ENCODE data around the gene SIM2. TPM values are rescaled to one million over a fixed set of nuclear protein-coding genes. Genes with fewer than 3 reads are reported as not detected.

The SIM2 gene
- total and polyA plus RNA-seq, 2 of the 13 experiments (the other 11 are each of a cell fraction or from before 2014, with no cell fraction given): 0.36 to 0.53 TPM

DNA sequence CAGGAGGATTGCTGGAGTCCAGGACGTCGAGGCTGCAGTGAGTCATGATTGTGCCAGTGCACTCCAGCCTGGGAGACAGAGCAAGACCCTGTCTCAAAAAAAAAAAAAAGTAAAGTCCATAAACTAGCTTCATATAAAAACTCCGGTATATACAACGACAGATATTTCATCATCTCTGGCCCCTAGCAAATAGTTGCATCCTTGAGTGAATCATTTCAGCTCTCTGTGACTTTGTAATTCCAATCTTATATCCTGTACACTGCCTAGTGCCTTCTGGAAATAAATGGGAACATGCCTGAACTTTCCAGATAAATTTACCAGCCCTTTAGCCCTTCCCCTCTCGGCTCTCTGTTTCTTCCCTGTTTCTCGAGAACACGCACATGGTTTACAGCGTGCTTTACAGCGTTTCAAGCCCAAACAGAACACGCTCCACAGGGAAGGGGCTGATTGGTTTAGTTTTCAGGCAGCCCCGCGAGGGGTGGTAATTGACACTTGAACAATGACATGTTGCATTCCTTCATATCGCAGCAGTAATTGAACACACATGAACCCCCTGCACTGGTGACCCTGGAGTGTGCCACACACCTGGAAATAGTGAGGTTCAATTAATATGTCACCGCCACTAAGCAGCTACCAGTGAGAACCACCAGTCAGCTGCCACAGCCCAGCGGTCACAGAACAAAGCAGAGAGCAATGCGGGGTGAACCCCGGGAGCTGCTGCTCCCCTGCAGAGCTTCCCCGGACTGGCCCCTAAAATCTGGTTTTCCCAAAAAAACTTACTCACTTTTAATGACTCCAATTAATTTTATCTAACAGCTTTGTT lies 35.7 kb upstream of the SIM2 start:
- TF ChIP-seq PCBP1 (IDR thresholded peaks at IDR 0.05; ENCODE audit: borderline replicate concordance, low read depth, low read length) (no peak), RXRA (CRISPR knock-in tag; IDR thresholded peaks at IDR 0.05) (no peak), RBM22 (optimal IDR thresholded peaks at IDR 0.05; ENCODE audit: low read length) (no peak), RBM39 (IDR thresholded peaks at IDR 0.05; ENCODE audit: low read depth, low read length, poor library complexity, severe bottlenecking) (no peak), DMAP1 (CRISPR knock-in tag; IDR thresholded peaks at IDR 0.05) (no peak), MIXL1 (CRISPR knock-in tag; IDR thresholded peaks at IDR 0.05) (no peak), MEIS2 (CRISPR knock-in tag; IDR thresholded peaks at IDR 0.05) (no peak), IRF2 (CRISPR knock-in tag; IDR thresholded peaks at IDR 0.05) (no peak)
- TF ChIP-seq, protein P1, sequence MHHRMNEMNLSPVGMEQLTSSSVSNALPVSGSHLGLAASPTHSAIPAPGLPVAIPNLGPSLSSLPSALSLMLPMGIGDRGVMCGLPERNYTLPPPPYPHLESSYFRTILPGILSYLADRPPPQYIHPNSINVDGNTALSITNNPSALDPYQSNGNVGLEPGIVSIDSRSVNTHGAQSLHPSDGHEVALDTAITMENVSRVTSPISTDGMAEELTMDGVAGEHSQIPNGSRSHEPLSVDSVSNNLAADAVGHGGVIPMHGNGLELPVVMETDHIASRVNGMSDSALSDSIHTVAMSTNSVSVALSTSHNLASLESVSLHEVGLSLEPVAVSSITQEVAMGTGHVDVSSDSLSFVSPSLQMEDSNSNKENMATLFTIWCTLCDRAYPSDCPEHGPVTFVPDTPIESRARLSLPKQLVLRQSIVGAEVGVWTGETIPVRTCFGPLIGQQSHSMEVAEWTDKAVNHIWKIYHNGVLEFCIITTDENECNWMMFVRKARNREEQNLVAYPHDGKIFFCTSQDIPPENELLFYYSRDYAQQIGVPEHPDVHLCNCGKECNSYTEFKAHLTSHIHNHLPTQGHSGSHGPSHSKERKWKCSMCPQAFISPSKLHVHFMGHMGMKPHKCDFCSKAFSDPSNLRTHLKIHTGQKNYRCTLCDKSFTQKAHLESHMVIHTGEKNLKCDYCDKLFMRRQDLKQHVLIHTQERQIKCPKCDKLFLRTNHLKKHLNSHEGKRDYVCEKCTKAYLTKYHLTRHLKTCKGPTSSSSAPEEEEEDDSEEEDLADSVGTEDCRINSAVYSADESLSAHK (CRISPR knock-in tag; IDR thresholded peaks at IDR 0.05; ENCODE audit: borderline replicate concordance): no peak
- TF ChIP-seq, protein P2, sequence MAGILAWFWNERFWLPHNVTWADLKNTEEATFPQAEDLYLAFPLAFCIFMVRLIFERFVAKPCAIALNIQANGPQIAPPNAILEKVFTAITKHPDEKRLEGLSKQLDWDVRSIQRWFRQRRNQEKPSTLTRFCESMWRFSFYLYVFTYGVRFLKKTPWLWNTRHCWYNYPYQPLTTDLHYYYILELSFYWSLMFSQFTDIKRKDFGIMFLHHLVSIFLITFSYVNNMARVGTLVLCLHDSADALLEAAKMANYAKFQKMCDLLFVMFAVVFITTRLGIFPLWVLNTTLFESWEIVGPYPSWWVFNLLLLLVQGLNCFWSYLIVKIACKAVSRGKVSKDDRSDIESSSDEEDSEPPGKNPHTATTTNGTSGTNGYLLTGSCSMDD (CRISPR knock-in tag; IDR thresholded peaks at IDR 0.05): no peak
- no peaks in the 10 kb centered on the region for H3K79me2 ChIP-seq (ENCODE audit: insufficient read depth, low read length)
- ChIA-PET CTCF (ENCODE audit: low intra/inter-chr PET ratio, low total read pairs) (interaction anchor here (1.1 kb wide), 1 partner anchor 264 kb away, joined by 4 read pairs; no protein-coding TSS in a partner anchor), POLR2A (no interaction called here)
- intact Hi-C loops (cut with micrococcal nuclease; ENCODE audit: unreplicated experiment) (no loop called here), in situ Hi-C loops (cut with HindIII; ENCODE audit: extremely low pct_ligation_motif_present, low pct_unique_long_range_greater_than_20kb) (no loop called here)
- H4K20me1 ChIP-seq (ENCODE audit: insufficient read depth, low read length): no peaks in the 10 kb centered on the region
- DNase-seq (ENCODE audit: low spot score) (no peak), FAIRE-seq (no peak), ATAC-seq (no peak)
- no peaks in the 10 kb centered on the region for H3K36me3 ChIP-seq (replicated peaks in 1 of 2; ENCODE audit: control insufficient read depth in 1 of 2, insufficient read depth in 2 of 2, low read length in 2 of 2)
- H3K27me3 ChIP-seq (ENCODE audit: control insufficient read depth in 1 of 2, insufficient read depth in 2 of 2, low read length in 2 of 2): peaks cover 0 to 23% of the 10 kb centered on the region in 2 experiments; a peak in 2 of 5 replicates
- BruUV-seq (replicated peaks): no TSS peak
- H3K4me3 ChIP-seq (replicated peaks in 1 of 3; ENCODE audit: insufficient read depth in 1 of 3, low read depth in 2 of 3, low read length in 3 of 3): no peak overlapping the region
- H2AFZ ChIP-seq (ENCODE audit: low read length): no peak overlapping the region
- 70% methylated on average over 16 of the region's 18 CpGs for WGBS (ENCODE audit: low lambda C conversion rate)
- no peak overlapping the region for H3K9ac ChIP-seq (ENCODE audit: insufficient read depth, low read depth, low read length)
- peaks cover 58% of the 10 kb centered on the region for H3K4me1 ChIP-seq (ENCODE audit: insufficient read depth, low read length)
- H3K9me3 ChIP-seq (ENCODE audit: low read length): no peaks in the 10 kb centered on the region
- H3K27ac ChIP-seq (ENCODE audit: extremely low read length, insufficient read depth, low read length): no peak overlapping the region
- no peak overlapping the region for H3K4me2 ChIP-seq (ENCODE audit: low read depth, low read length)

Measured in HepG2 (cell line).